Measurements from ENCODE around the gene OR2V1.
A peak's percentile ranks its signal among the peaks of the same experiment; 100 is the strongest.
"Not testable (repeated sequence)": the region's sequence is repeated elsewhere in the genome, so short reads cannot be mapped to it uniquely, and the experiment has no call there.

Gene OR2V1

DNA sequence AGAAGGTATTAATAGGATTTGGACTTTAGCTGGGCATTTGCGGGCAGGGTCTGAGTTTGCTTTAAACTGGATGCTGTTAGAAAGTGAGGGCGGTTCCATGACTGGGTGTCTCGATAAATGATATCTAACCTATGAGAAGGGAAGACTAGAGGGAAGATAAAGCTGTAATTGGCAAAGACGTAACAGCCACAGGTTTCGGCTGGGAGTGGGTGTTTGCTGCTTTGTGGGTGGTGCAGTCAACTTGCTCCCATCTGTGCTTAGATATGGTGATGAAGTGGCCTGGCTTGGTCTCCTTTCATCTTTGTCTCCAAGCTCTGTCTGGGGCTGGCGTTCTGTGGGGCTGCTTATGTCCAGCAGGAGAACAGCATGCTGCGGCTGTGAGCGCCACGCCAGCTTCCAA lies 23.3 kb downstream of the OR2V1 start:
- H3K4me3 ChIP-seq: no peak overlapping the region
- TF ChIP-seq, protein P1, sequence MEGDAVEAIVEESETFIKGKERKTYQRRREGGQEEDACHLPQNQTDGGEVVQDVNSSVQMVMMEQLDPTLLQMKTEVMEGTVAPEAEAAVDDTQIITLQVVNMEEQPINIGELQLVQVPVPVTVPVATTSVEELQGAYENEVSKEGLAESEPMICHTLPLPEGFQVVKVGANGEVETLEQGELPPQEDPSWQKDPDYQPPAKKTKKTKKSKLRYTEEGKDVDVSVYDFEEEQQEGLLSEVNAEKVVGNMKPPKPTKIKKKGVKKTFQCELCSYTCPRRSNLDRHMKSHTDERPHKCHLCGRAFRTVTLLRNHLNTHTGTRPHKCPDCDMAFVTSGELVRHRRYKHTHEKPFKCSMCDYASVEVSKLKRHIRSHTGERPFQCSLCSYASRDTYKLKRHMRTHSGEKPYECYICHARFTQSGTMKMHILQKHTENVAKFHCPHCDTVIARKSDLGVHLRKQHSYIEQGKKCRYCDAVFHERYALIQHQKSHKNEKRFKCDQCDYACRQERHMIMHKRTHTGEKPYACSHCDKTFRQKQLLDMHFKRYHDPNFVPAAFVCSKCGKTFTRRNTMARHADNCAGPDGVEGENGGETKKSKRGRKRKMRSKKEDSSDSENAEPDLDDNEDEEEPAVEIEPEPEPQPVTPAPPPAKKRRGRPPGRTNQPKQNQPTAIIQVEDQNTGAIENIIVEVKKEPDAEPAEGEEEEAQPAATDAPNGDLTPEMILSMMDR (IDR thresholded peaks at IDR 0.05): no peak
- no peak for DNase-seq (ENCODE audit: low spot score)
- H3K27ac ChIP-seq: no peak overlapping the region

GRCh38 chr5:181105391-181106025 lies 25.5 kb downstream of the OR2V1 start:
- Histone ChIP-seq H3K4me3 (no peak overlapping the region), H3K27ac (no peak overlapping the region)
- DNase-seq (ENCODE audit: low spot score): no peak
- TF ChIP-seq, protein P1 (IDR thresholded peaks at IDR 0.05): no peak

GRCh38 chr5:181104606-181105390 lies 26.2 kb downstream of the OR2V1 start:
- not testable (repeated sequence) for DNase-seq (ENCODE audit: low spot score); H3K27ac ChIP-seq; H3K4me3 ChIP-seq

GRCh38 chr5:181104259-181104568 lies 26.8 kb downstream of the OR2V1 start:
- H3K27ac ChIP-seq, H3K4me3 ChIP-seq: not testable (repeated sequence)
- DNase-seq (ENCODE audit: low spot score): peak; percentile 64

GRCh38 chr5:181101930-181102674 lies 28.9 kb downstream of the OR2V1 start:
- not testable (repeated sequence) for H3K4me3 ChIP-seq; DNase-seq (ENCODE audit: low spot score); H3K27ac ChIP-seq

- not testable (repeated sequence) for H3K27ac ChIP-seq; DNase-seq (ENCODE audit: low spot score)
- peak overlapping the region; percentile 47 for H3K4me3 ChIP-seq
Measured at GRCh38 chr5:181101030-181101641, 29.8 kb downstream of the OR2V1 start.

DNA sequence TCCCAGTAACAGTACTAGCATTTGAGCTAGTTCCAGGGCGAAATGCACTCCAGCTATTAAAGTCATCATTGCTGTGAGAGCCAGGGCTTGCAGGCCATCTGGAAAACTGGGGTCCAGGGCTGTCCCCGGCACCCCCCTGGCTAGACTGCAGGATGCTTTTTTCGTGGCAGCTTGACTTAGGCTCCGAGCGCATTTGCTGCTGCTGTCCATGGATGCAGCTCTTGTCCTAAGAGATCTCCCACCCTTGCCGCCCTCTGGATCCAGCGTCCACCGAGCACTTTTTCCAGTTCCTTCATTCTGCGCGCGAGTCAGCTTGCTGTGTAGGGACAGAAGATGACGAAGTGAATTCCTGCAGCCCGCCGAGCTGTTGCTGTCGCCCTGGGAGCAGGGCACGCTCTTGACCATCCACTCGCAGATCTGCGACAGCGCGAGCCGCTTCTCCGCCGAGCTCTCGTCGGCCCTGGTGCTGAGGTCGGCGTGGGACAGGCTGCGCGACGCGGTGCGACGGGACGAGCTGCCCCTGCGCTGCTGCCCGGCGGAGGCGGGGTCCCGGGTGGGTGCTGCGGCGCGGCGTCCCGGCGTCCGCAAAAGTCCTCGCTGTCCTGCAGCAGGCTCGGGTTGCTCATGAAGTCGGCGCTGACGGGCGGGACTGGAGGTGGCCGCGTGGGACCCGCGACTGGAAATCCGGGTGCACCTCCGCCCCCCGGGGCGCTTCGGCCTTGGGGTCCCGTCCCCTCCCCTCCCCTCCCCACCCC lies 30.7 kb downstream of the OR2V1 start:
- no peak for DNase-seq (ENCODE audit: low spot score)
- TF ChIP-seq, protein P1 (IDR thresholded peaks at IDR 0.05): no peak
- peak overlapping the region; percentile 61 for H3K4me3 ChIP-seq
- no peak overlapping the region for H3K27ac ChIP-seq

- no peak overlapping the region for H3K4me3 ChIP-seq
- no peak for DNase-seq (ENCODE audit: low spot score)
- TF ChIP-seq, protein P1 (IDR thresholded peaks at IDR 0.05): no peak
- H3K27ac ChIP-seq: no peak overlapping the region
Measured at GRCh38 chr5:181099602-181100086, 31.3 kb downstream of the OR2V1 start.

Data from coronary artery (tissue), 2 donors.